Right lobe of liver (tissue), 6 donors: ENCODE measurements around the gene RASSF4. TPM values are rescaled to one million over a fixed set of nuclear protein-coding genes. Genes with fewer than 3 reads are reported as not detected.

Experiments used
- ATAC-seq, 4 donors: fragments of 200-7000 bp; cut with Tn5 transposase; one replicate each; pipeline ENCODE4 v1.9.1; 2020; ENCODE audit warnings: mild to moderate bottlenecking in 4 of 4, moderate library complexity in 4 of 4
- DNase-seq, 3 donors: peaks; one replicate each; pipeline ENCODE4 v3.0.0-alpha.2; 2020
- H3K27ac ChIP-seq, 3 donors: fragments of 200-600 bp; one replicate each; pipeline ENCODE4 v1.8.0; 2022
- H3K27me3 ChIP-seq, 2 donors: fragments of 200-600 bp; one replicate each; pipeline ENCODE4 v1.8.0; 2022
- H3K36me3 ChIP-seq, 4 donors: fragments of 200-600 bp; sonication (generic) in 1 of 4; one replicate each; pipeline versions ENCODE4 v1.5.1 to v1.8.0; 2017 to 2022; ENCODE audit warnings: control low read depth in 1 of 4
- H3K4me1 ChIP-seq, 4 donors: fragments of 200-600 bp; sonication (generic) in 1 of 4; one replicate each; pipeline versions ENCODE4 v1.5.1 to v1.8.0; 2017 to 2022; ENCODE audit warnings: control low read depth in 1 of 4
- H3K4me3 ChIP-seq, 3 donors: fragments of 200-600 bp; one replicate each; pipeline ENCODE4 v1.8.0; 2022
- H3K9me3 ChIP-seq, 4 donors: fragments of 200-600 bp; sonication (generic) in 1 of 4; one replicate each; pipeline versions ENCODE4 v1.5.1 to v1.8.0; 2017 to 2022; ENCODE audit warnings: control low read depth in 1 of 4
- POLR2A ChIP-seq: fragments of 450-650 bp; IDR thresholded peaks from one replicate; pipeline ENCODE4 v1.6.1; 2017; ENCODE audit warnings: antibody characterized with exemption, mild to moderate bottlenecking
- WGBS: methylation state at CpG from one replicate; pipeline ENCODE4 v1.1.6; 2018; ENCODE audit warnings: low coverage, low lambda C conversion rate; ENCODE audit not compliant: insufficient coverage; ENCODE audit errors: missing lambda C conversion rate; 5-methylcytosine and 5-hydroxymethylcytosine counted together
- intact Hi-C, 2 donors: fragments of 100-400 bp; cut with DNase I; formaldehyde crosslinking; loops; one replicate each; pipeline versions ENCODE4 v1.11.2 to v1.14.1; 2022
- total RNA-seq, 6 experiments: library from RNA; depleted of rRNA in 2 of 6; stranded (reverse); fragments of >200 nt in 2 of 6; fragmentation: NEBNext Ultra II Directional in 3 of 6; extraction: Animal tissue kit (Norgen Biotek cat#: 25700) in 3 of 6; gene quantifications; one replicate each; pipeline versions ENCODE4 v1.1.0 to v1.2.4, GENCODE V29; 2016 to 2023
- TF ChIP-seq, protein P1 (sequence below), 4 donors: fragments of 200-600 bp in 3 of 4; fragments of 450-650 bp in 1 of 4; IDR thresholded peaks; one replicate each; pipeline versions ENCODE4 v1.5.1 to v1.8.0; 2016 to 2022; ENCODE audit warnings: antibody characterized with exemption in 4 of 4, mild to moderate bottlenecking in 2 of 4
- donor health status: DM: no; HTN: yes; CAD: no.
- donor health status: DM: no; HTN: no; CAD: no.
- donor health status: DM: no; HTN: no; CAD: no.
- donor health status: DM: no; HTN: yes; CAD: no.
- donor health status: DM: no; HTN: yes; CAD: no.

The RASSF4 gene
- total RNA-seq, 6 experiments from 2014 or later: 13.6 to 28.5 (median 19.6) TPM

GRCh38 chr10:44983895-44984278, 24.3 kb downstream of the RASSF4 start:
- Histone ChIP-seq H3K36me3 (peaks cover 0 to 6% (median 0%) of the 10 kb centered on the region in 4 donors), H3K4me1 (peaks cover 0 to 52% (median 21%) of the 10 kb centered on the region in 4 donors), H3K9me3 (no peaks in the 10 kb centered on the region), H3K4me3 (no peak overlapping the region), H3K27ac (no peak overlapping the region), H3K27me3 (no peaks in the 10 kb centered on the region)
- intact Hi-C loops: no loop called here
- WGBS: 60% methylated on average over 1 of the region's 10 CpGs
- no peak for ATAC-seq
- DNase-seq: peak in 1 of 3 donors; percentile 37
- TF ChIP-seq, protein P1, sequence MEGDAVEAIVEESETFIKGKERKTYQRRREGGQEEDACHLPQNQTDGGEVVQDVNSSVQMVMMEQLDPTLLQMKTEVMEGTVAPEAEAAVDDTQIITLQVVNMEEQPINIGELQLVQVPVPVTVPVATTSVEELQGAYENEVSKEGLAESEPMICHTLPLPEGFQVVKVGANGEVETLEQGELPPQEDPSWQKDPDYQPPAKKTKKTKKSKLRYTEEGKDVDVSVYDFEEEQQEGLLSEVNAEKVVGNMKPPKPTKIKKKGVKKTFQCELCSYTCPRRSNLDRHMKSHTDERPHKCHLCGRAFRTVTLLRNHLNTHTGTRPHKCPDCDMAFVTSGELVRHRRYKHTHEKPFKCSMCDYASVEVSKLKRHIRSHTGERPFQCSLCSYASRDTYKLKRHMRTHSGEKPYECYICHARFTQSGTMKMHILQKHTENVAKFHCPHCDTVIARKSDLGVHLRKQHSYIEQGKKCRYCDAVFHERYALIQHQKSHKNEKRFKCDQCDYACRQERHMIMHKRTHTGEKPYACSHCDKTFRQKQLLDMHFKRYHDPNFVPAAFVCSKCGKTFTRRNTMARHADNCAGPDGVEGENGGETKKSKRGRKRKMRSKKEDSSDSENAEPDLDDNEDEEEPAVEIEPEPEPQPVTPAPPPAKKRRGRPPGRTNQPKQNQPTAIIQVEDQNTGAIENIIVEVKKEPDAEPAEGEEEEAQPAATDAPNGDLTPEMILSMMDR (IDR thresholded peaks at IDR 0.05): no peak
- no peak for TF ChIP-seq POLR2A

GRCh38 chr10:44984671-44985101, 25.1 kb downstream of the RASSF4 start:
- Histone ChIP-seq H3K27ac (no peak overlapping the region), H3K36me3 (peaks cover 0 to 6% (median 0%) of the 10 kb centered on the region in 4 donors), H3K4me3 (no peak overlapping the region), H3K27me3 (no peaks in the 10 kb centered on the region), H3K4me1 (peaks cover 0 to 50% (median 17%) of the 10 kb centered on the region in 4 donors), H3K9me3 (no peaks in the 10 kb centered on the region)
- ATAC-seq (no peak), DNase-seq (peak in 1 of 3 donors; percentile 30)
- no peak for TF ChIP-seq POLR2A
- TF ChIP-seq, protein P1 (IDR thresholded peaks at IDR 0.05): no peak
- no CpG with 5 or more reads among the region's 15 CpGs for WGBS
- intact Hi-C loops: no loop called here

- intact Hi-C loops: no loop called here
- Histone ChIP-seq H3K4me1 (peaks cover 0 to 50% (median 14%) of the 10 kb centered on the region in 4 donors), H3K9me3 (no peaks in the 10 kb centered on the region), H3K36me3 (peaks cover 0 to 6% (median 0%) of the 10 kb centered on the region in 4 donors), H3K4me3 (no peak overlapping the region), H3K27ac (peak overlapping the region in 1 of 3 donors; percentile 30), H3K27me3 (no peaks in the 10 kb centered on the region)
- TF ChIP-seq POLR2A: no peak
- TF ChIP-seq, protein P1 (IDR thresholded peaks at IDR 0.05): no peak
- DNase-seq (peak in 1 of 3 donors; percentile 25), ATAC-seq (no peak)
- 63% methylated on average over 7 of the region's 9 CpGs for WGBS
Measured at GRCh38 chr10:44985175-44985681, 25.6 kb downstream of the RASSF4 start.

DNA sequence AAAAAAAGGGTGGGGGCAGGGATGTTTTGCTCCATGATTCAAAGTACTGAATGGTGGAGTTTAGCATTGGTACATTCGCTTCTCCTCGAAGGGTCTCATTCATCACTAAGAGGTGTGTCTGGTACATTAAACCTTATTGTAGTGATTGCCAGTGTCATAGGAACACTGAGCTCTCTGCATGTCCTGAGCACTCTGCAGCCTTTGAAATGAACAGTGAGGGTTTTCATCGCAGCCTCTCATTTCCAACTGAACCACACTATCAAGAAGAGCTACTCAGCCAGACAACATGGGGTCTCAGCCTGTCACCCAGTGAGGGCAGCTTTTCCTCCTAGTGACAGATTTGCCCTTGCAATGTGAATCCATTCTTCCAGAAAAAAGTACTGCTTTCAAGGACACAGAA, 26.6 kb downstream of the RASSF4 start:
- TF ChIP-seq, protein P1 (IDR thresholded peaks at IDR 0.05): no peak
- TF ChIP-seq POLR2A: no peak
- Histone ChIP-seq H3K9me3 (no peaks in the 10 kb centered on the region), H3K4me3 (no peak overlapping the region), H3K36me3 (peaks cover 0 to 6% (median 0%) of the 10 kb centered on the region in 4 donors), H3K27ac (no peak overlapping the region), H3K4me1 (peaks cover 0 to 50% (median 17%) of the 10 kb centered on the region in 4 donors), H3K27me3 (no peaks in the 10 kb centered on the region)
- no peak for ATAC-seq
- WGBS: 90% methylated on average over 2 of the region's 3 CpGs
- no peak for DNase-seq
- intact Hi-C loops: no loop called here
